Measurements from ENCODE around the gene PTPRN2. TPM values are rescaled to one million over a fixed set of nuclear protein-coding genes. Genes with fewer than 3 reads are reported as not detected.

Gene PTPRN2
- total RNA-seq, 1 experiment from 2014 or later, result not detected

DNA sequence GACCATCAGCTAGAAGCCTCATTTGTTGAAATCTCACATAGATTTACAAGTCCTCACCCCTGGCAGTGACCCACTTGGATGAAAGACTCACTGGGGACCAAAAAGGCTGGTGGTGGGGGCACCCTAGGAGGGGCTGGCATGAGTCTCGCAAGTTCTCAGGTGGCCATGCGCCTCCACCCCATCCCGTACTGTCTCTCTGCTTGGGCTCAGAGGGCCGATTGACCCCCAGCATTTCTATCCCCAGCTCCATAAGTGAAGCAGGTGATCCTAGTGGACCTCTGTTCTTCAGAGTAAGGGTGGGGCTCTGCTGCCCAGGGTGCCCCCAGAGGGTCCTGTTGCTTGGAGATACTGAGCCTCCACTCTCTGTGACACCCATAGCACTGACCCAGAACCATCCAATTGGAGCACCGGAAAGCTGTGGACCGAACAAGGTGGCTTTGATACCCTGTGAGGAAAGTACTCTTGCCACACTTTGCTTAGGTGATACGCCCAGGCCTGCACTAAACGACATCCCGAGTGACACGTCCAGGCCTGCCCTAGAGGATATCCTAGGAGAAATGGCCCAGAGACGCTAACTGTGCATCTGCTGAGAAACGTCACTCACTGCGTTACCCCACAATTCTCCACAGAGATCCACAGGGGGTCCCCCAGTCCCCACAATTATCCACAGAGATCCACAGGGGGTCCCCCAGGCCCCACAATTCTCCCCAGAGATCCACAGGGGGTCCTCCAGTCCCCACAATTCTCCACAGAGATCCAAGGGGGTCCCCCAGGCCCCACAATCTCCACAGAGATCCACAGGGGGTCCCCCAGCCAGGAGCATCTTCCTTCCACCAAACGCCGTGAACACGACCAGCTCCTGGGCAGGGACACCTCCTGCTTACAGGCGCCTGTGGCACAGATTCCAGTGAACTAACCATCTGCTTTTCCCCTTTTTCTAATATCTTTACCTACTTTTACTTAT is 262.9 kb downstream of the PTPRN2 start:
- intact Hi-C loops (cut with micrococcal nuclease; ENCODE audit: unreplicated experiment), result no loop called here
- Histone ChIP-seq H3K27me3 (ENCODE audit: insufficient read depth, low read depth) (peaks cover 52% of the 10 kb centered on the region), H2AFZ (no peak overlapping the region), H3K4me1 (replicated peaks; ENCODE audit: insufficient read depth) (no peaks in the 10 kb centered on the region), H3K27ac (no peak overlapping the region), H3K9me2 (ENCODE audit: insufficient read depth) (no peaks in the 10 kb centered on the region), H3F3A (ENCODE audit: insufficient read depth, low read depth) (peaks cover 14% of the 10 kb centered on the region; the same call in 1 of the 2 replicates), H3K4me3 (no peak overlapping the region), H3K79me2 (ENCODE audit: low read depth) (no peaks in the 10 kb centered on the region), H4K20me1 (ENCODE audit: insufficient read depth) (no peaks in the 10 kb centered on the region), H3K36me3 (ENCODE audit: low read depth) (no peaks in the 10 kb centered on the region), H3K4me2 (no peak overlapping the region), H3K9me3 (ENCODE audit: insufficient read depth, low read depth) (peaks cover 11% of the 10 kb centered on the region; the same call in 1 of the 2 replicates)
- DNase-seq, result no peak
- POLR2A ChIA-PET (ENCODE audit: unreplicated experiment), result no interaction called here
- CTCF ChIA-PET, result no interaction called here
- TF ChIP-seq CTCF (conservative IDR thresholded peaks at IDR 0.05) (no peak), EZH2 (IDR thresholded peaks at IDR 0.05; ENCODE audit: low read depth) (no peak)
- no TSS peak for BruUV-seq (replicated peaks)

GRCh38 chr7:158323741-158324396 is 263.8 kb downstream of the PTPRN2 start:
- BruUV-seq (replicated peaks), result no TSS peak
- H3K27me3 ChIP-seq (ENCODE audit: insufficient read depth, low read depth), result peaks cover 52% of the 10 kb centered on the region
- no peak for TF ChIP-seq EZH2 (IDR thresholded peaks at IDR 0.05; ENCODE audit: low read depth)
- no peak for TF ChIP-seq CTCF (conservative IDR thresholded peaks at IDR 0.05)
- no peak overlapping the region for H3K4me3 ChIP-seq
- peaks cover 14% of the 10 kb centered on the region; the same call in 1 of the 2 replicates for H3F3A ChIP-seq (ENCODE audit: insufficient read depth, low read depth)
- H3K4me1 ChIP-seq (replicated peaks; ENCODE audit: insufficient read depth), result no peaks in the 10 kb centered on the region
- no peaks in the 10 kb centered on the region for H3K36me3 ChIP-seq (ENCODE audit: low read depth)
- no peak for DNase-seq
- H3K9me2 ChIP-seq (ENCODE audit: insufficient read depth), result no peaks in the 10 kb centered on the region
- no peaks in the 10 kb centered on the region for H4K20me1 ChIP-seq (ENCODE audit: insufficient read depth)
- H3K4me2 ChIP-seq, result no peak overlapping the region
- ChIA-PET CTCF (no interaction called here), POLR2A (ENCODE audit: unreplicated experiment) (no interaction called here)
- intact Hi-C loops (cut with micrococcal nuclease; ENCODE audit: unreplicated experiment), result no loop called here
- no peak overlapping the region for H3K27ac ChIP-seq
- no peak overlapping the region for H2AFZ ChIP-seq
- 0 out of 2 replicates have a peak, but pooled peaks cover 4% of the 10 kb centered on the region for H3K9me3 ChIP-seq (ENCODE audit: insufficient read depth, low read depth)
- H3K79me2 ChIP-seq (ENCODE audit: low read depth), result no peaks in the 10 kb centered on the region

DNA sequence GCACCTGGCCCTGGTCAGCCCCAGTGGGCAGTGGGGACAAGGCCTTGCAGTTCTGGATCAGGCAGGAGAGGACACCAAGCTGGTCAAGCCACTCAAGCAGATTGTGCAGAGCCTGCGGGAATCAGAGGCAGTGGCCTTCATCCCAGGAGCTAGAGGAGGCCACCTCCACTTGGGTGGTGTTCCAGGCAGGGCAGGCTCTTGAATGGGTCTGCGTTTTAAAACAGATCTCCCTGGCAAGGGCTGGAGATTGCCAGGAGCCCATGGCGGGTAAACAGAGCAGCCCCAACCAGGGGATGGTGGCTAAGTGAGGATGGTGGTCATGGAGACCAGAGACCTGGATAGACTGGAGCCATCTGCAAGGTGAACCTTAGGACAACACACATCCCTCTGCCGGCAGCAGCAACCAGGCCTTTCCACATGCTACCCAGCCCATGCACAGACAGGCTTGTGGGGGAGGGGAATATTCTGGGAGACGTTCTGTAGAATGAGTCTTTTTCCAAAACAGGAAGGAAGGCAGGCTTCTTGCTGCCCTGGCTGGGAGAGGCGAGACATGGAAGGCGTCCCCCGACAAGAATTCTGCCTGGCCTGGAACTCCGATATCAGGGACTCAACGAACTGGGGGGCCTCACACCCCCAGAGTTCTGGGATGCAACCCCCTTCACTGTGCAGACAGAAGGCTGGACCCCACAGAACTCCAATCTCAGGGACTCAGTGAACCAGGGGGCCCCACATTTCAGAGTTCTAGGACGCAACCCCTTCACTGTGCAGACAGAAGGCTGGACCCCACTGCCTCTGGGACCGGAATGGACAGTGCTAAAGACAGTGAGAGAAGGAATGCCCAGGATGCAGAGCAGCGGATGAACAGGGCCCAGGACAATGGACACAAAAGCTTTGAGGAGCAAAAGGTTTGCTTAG is 264.8 kb downstream of the PTPRN2 start:
- H3K4me3 ChIP-seq, result no peak overlapping the region
- POLR2A ChIA-PET (ENCODE audit: unreplicated experiment), result no interaction called here
- no peak for TF ChIP-seq EZH2 (IDR thresholded peaks at IDR 0.05; ENCODE audit: low read depth)
- no peak for TF ChIP-seq CTCF (conservative IDR thresholded peaks at IDR 0.05)
- H3K9me2 ChIP-seq (ENCODE audit: insufficient read depth), result no peaks in the 10 kb centered on the region
- H3F3A ChIP-seq (ENCODE audit: insufficient read depth, low read depth), result peaks cover 14% of the 10 kb centered on the region; the same call in 1 of the 2 replicates
- no peak overlapping the region for H2AFZ ChIP-seq
- no peak overlapping the region for H3K4me2 ChIP-seq
- 0 out of 2 replicates have a peak, but pooled peaks cover 4% of the 10 kb centered on the region for H3K9me3 ChIP-seq (ENCODE audit: insufficient read depth, low read depth)
- CTCF ChIA-PET, result no interaction called here
- no peak for DNase-seq
- no peak overlapping the region for H3K27ac ChIP-seq
- no peaks in the 10 kb centered on the region for H3K79me2 ChIP-seq (ENCODE audit: low read depth)
- no peaks in the 10 kb centered on the region for H3K4me1 ChIP-seq (replicated peaks; ENCODE audit: insufficient read depth)
- H3K36me3 ChIP-seq (ENCODE audit: low read depth), result no peaks in the 10 kb centered on the region
- peaks cover 62% of the 10 kb centered on the region for H3K27me3 ChIP-seq (ENCODE audit: insufficient read depth, low read depth)
- no TSS peak for BruUV-seq (replicated peaks)
- H4K20me1 ChIP-seq (ENCODE audit: insufficient read depth), result no peaks in the 10 kb centered on the region
- intact Hi-C loops (cut with micrococcal nuclease; ENCODE audit: unreplicated experiment), result no loop called here

All from PC-9 (cell line).